Measurements from ENCODE around the gene KRTAP20-1.

Gene KRTAP20-1

DNA sequence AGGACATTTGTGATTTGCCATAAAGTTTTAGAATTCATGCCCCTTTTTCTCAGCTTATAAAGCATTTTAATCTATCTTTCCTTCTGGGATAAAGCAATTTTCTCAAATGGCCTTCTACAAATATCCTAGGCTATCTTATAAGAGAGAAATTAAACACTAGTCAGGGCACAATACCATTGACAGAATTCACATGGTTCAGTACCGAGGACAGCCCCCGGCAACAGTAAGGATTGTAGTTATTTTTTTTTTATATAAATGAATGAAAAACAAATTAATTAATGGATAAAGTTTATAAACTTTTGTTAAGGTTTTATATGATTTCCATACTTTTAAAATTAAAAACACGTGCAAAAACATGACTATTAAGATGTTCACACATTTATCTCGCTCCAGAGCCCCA is 11.9 kb downstream of the KRTAP20-1 start:
- CTCF ChIA-PET = no interaction called here
- TF ChIP-seq, protein P1, sequence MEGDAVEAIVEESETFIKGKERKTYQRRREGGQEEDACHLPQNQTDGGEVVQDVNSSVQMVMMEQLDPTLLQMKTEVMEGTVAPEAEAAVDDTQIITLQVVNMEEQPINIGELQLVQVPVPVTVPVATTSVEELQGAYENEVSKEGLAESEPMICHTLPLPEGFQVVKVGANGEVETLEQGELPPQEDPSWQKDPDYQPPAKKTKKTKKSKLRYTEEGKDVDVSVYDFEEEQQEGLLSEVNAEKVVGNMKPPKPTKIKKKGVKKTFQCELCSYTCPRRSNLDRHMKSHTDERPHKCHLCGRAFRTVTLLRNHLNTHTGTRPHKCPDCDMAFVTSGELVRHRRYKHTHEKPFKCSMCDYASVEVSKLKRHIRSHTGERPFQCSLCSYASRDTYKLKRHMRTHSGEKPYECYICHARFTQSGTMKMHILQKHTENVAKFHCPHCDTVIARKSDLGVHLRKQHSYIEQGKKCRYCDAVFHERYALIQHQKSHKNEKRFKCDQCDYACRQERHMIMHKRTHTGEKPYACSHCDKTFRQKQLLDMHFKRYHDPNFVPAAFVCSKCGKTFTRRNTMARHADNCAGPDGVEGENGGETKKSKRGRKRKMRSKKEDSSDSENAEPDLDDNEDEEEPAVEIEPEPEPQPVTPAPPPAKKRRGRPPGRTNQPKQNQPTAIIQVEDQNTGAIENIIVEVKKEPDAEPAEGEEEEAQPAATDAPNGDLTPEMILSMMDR (IDR thresholded peaks at IDR 0.05; ENCODE audit: insufficient read depth, low read length, missing control alignments) = no peak

DNA sequence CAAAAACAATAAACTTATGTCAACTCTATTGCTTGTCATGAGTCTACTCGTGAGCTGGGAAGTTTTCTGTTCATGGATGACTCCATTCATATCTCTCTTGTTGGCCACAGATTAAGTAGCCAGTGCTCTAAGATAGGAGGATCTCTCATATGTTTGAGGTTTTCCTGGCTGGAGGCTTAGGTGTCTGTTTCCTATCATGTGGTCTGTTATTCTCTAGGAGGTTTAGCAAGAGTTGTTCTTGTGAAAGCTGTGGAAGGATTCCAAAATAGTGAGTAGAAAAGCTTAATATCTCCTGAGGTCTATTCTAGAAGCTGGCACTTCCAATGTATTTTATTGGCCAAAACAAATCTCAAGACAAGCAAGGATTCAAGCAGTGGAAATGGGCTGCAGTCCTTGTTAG is 13.0 kb downstream of the KRTAP20-1 start:
- DNase-seq (ENCODE audit: low read depth, low spot score) = no peak
- TF ChIP-seq, protein P1 (IDR thresholded peaks at IDR 0.05; ENCODE audit: insufficient read depth, low read length, missing control alignments) = no peak
- CTCF ChIA-PET = no interaction called here
- H3K4me3 ChIP-seq (ENCODE audit: low read depth, low read length) = no peak overlapping the region
- POLR2A ChIA-PET = no interaction called here

More for the DNA sequence above, 11.9 kb downstream of the KRTAP20-1 start:
- POLR2A ChIA-PET = no interaction called here
- DNase-seq (ENCODE audit: low read depth, low spot score) = no peak
- H3K4me3 ChIP-seq (ENCODE audit: low read depth, low read length) = no peak overlapping the region

DNA sequence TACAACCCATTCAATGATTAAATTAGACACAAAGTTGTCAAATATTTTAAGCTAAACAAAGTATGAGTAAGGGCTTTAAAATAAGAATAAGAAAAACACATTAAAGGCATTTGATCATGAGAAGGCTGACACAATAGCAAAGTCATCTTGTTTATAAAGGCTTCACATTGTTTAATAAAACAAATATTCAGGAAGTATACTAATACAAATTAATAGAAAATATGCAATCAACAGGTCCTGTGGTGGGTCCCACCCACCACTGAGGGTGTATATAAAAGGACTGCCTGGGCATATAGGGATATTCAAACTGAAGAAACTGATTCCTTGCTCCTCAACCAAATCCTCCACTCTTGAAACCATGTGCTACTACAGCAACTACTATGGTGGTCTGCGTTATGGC is 18.7 kb downstream of the KRTAP20-1 start, which contains the start of gene KRTAP20-2:
Gene KRTAP20-2, plus strand, starts transcription at position 301 of the 400 bp plus-strand sequence. Its CDS starts 58 bp downstream, at position 359.
- ChIA-PET POLR2A (no interaction called here), CTCF (no interaction called here)
- no peak within 1 kb of the TSS for H3K4me3 ChIP-seq (ENCODE audit: low read depth, low read length)
- no peak for DNase-seq (ENCODE audit: low read depth, low spot score)
- TF ChIP-seq, protein P1 (IDR thresholded peaks at IDR 0.05; ENCODE audit: insufficient read depth, low read length, missing control alignments) = no peak

DNA sequence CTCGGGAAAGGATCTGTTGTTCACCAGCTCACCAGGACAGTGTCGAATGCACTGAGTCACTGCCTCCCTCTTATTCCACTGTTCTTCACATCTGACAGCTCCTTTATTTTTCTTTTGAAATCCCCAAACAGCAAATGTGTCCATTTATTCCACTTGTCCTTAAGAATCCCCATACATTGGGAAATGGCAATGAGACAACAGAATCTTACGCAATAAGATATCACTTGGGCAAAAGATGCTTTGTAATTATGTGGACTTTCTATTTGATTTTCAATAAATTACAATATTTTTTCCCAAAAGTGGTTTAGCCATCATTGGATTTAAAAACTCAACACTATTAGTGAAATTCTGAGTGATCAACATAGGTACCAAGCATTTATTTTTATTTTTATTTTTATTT is 22.5 kb downstream of the KRTAP20-1 start:
- TF ChIP-seq, protein P1 (IDR thresholded peaks at IDR 0.05; ENCODE audit: insufficient read depth, low read length, missing control alignments) = no peak
- DNase-seq (ENCODE audit: low read depth, low spot score) = no peak
- POLR2A ChIA-PET = no interaction called here
- CTCF ChIA-PET = no interaction called here
- H3K4me3 ChIP-seq (ENCODE audit: low read depth, low read length) = no peak overlapping the region

DNA sequence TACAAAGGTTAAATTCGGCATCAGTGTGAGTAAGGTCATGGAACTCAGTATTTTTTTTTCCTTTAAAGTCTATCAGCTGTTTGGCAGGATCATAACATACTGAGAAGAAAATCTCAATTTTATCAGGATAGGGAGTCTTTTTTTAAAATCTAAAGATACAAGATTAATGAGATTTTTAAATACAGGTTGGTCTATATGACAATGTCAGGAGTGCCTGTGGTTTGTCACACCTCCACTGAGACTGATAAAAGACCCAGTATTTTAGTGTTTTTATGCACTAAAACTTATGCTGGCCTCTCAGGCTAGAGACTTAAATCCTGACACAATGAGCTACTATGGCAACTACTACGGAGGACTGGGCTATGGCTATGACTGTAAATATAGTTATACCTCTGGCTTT is 26.3 kb downstream of the KRTAP20-1 start, which contains the start of gene KRTAP20-3:
Gene KRTAP20-3, plus strand, starts transcription at position 301 of the 400 bp plus-strand sequence.
- no peak within 1 kb of the TSS for H3K4me3 ChIP-seq (ENCODE audit: low read depth, low read length)
- no peak for DNase-seq (ENCODE audit: low read depth, low spot score)
- ChIA-PET POLR2A (no interaction called here), CTCF (no interaction called here)
- TF ChIP-seq, protein P1 (IDR thresholded peaks at IDR 0.05; ENCODE audit: insufficient read depth, low read length, missing control alignments) = no peak

DNA sequence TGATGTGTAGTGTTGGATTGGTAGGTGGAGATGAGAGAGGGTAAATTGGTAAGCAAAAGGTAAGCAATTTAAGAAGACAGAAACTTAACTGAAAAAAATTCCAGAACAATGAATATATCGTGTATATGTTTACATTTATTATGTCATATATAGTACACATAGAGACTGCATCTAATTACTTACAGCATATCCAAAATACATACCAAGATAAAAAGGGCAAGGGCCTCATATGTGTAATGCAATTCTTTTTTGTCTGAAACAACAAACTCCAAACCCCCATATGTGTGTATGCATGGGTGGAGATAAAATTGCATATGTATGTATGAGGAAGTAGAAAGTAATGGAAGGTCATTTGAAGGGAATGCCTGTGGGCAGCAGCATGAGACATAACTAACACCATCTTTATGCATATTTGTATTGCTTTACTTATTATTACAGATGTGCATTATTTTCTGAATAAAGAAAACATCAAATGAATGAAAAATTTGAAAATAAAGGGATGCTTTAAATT is 30.7 kb downstream of the KRTAP20-1 start:
- no peak for DNase-seq (ENCODE audit: low read depth, low spot score)
- TF ChIP-seq, protein P1 (IDR thresholded peaks at IDR 0.05; ENCODE audit: insufficient read depth, low read length, missing control alignments) = no peak
- ChIA-PET POLR2A (no interaction called here), CTCF (no interaction called here)
- no peak overlapping the region for H3K4me3 ChIP-seq (ENCODE audit: low read depth, low read length)
